ENCODE data around the gene ARID3B. TPM values are rescaled to one million over a fixed set of nuclear protein-coding genes. Genes with fewer than 3 reads are reported as not detected.
A peak's percentile ranks its signal among the peaks of the same experiment; 100 is the strongest.

ARID3B gene
- total RNA-seq, 2 experiments from 2014 or later, result 25.0 to 27.9 TPM

- CTCF ChIA-PET, result no interaction called here
- intact Hi-C loops (cut with DNase I, micrococcal nuclease), result loop anchor here (2.0 to 10.0 kb wide), 7 partner anchors 13 to 1033 kb away; partner anchors contain the start of genes PML (in 2 of the 2), STOML1 (in 2 of the 2), ARID3B (in 1 of the 2) and IMP3 (in 1 of the 2)
Measured at GRCh38 chr15:74611834-74612233, 70.8 kb downstream of the ARID3B start.

DNA sequence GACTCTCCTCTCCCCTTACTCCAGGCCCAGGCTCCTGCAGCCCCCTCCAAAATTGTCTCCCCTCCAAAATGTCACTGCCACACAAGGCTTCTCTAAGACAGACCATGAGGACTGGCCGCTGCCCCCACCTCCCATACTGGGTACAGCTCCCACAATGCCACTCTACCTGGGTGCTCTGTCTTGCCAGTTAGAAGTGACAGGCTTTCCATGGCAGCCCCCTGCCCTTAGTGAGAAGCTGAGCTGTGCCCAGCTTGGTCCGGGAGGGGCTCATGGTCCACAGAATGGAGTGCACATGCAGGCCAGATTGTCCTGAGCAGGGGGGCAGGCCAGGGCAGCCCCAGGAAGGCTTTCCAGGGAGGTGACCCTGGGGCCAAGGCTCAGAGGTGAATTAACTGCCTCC is 71.7 kb downstream of the ARID3B start:
- ChIA-PET CTCF (no interaction called here), POLR2A (interaction anchor here (0.8 to 5.6 kb wide), 6 partner anchors 13 to 168 kb away, joined by 3 to 61 read pairs (median 6); partner anchors contain the start of gene ARID3B)
- Mint-ChIP-seq H3K4me1 (ENCODE audit: low read depth) (peaks cover 15% of the 10 kb centered on the region), H3K9me3 (no peaks in the 10 kb centered on the region), H3K4me3 (peak overlapping the region; percentile 76), H3K27ac (peak overlapping the region; percentile 99), H3K27me3 (no peaks in the 10 kb centered on the region), H3K36me3 (ENCODE audit: low read depth) (peaks cover 21% of the 10 kb centered on the region)
- H3K4me3 ChIP-seq (ENCODE audit: low read length), result no peak overlapping the region
- DNase-seq (no peak), ATAC-seq (ENCODE audit: poor library complexity) (no peak)
- no peaks in the 10 kb centered on the region for H3K9me3 ChIP-seq (ENCODE audit: control insufficient read depth in 1 of 2, insufficient read depth in 1 of 2, low read length in 2 of 2)
- TF ChIP-seq, protein P1, sequence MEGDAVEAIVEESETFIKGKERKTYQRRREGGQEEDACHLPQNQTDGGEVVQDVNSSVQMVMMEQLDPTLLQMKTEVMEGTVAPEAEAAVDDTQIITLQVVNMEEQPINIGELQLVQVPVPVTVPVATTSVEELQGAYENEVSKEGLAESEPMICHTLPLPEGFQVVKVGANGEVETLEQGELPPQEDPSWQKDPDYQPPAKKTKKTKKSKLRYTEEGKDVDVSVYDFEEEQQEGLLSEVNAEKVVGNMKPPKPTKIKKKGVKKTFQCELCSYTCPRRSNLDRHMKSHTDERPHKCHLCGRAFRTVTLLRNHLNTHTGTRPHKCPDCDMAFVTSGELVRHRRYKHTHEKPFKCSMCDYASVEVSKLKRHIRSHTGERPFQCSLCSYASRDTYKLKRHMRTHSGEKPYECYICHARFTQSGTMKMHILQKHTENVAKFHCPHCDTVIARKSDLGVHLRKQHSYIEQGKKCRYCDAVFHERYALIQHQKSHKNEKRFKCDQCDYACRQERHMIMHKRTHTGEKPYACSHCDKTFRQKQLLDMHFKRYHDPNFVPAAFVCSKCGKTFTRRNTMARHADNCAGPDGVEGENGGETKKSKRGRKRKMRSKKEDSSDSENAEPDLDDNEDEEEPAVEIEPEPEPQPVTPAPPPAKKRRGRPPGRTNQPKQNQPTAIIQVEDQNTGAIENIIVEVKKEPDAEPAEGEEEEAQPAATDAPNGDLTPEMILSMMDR (IDR thresholded peaks at IDR 0.05), result no peak
- intact Hi-C loops (cut with DNase I, micrococcal nuclease), result loop anchor here (2.0 to 10.0 kb wide), 7 partner anchors 14 to 1032 kb away; partner anchors contain the start of genes PML (in 2 of the 2), STOML1 (in 2 of the 2), ARID3B (in 1 of the 2) and IMP3 (in 1 of the 2)
- no peak overlapping the region for H3K27ac ChIP-seq (ENCODE audit: low read depth in 1 of 2, low read length in 2 of 2)
- peaks cover 33% of the 10 kb centered on the region for H3K4me1 ChIP-seq (ENCODE audit: insufficient read depth, low read length)
- H3K27me3 ChIP-seq (ENCODE audit: control insufficient read depth in 1 of 2, insufficient read depth in 2 of 2, low read length in 2 of 2), result no peaks in the 10 kb centered on the region
- H3K36me3 ChIP-seq (ENCODE audit: insufficient read depth, low read length), result no peaks in the 10 kb centered on the region

More at GRCh38 chr15:74611834-74612233, 70.8 kb downstream of the ARID3B start:
- H3K4me3 Mint-ChIP-seq, result no peak overlapping the region
- H3K4me1 Mint-ChIP-seq (ENCODE audit: low read depth), result peaks cover 6% of the 10 kb centered on the region
- ATAC-seq (ENCODE audit: poor library complexity), result no peak
- H3K4me1 ChIP-seq (ENCODE audit: insufficient read depth, low read length), result peaks cover 24% of the 10 kb centered on the region
- no peak for DNase-seq
- no peaks in the 10 kb centered on the region for H3K9me3 ChIP-seq (ENCODE audit: control insufficient read depth in 1 of 2, insufficient read depth in 1 of 2, low read length in 2 of 2)
- H3K36me3 ChIP-seq (ENCODE audit: insufficient read depth, low read length), result no peaks in the 10 kb centered on the region
- H3K9me3 Mint-ChIP-seq, result no peaks in the 10 kb centered on the region
- peaks cover 14% of the 10 kb centered on the region for H3K36me3 Mint-ChIP-seq (ENCODE audit: low read depth)
- POLR2A ChIA-PET, result interaction anchor here (0.5 to 1.6 kb wide), 4 partner anchors 13 to 326 kb away, joined by 3 to 9 read pairs (median 4); partner anchors contain the start of gene COX5A
- TF ChIP-seq, protein P1 (IDR thresholded peaks at IDR 0.05), result no peak
- H3K27me3 Mint-ChIP-seq, result no peaks in the 10 kb centered on the region
- no peaks in the 10 kb centered on the region for H3K27me3 ChIP-seq (ENCODE audit: control insufficient read depth in 1 of 2, insufficient read depth in 2 of 2, low read length in 2 of 2)
- H3K27ac Mint-ChIP-seq, result no peak overlapping the region
- H3K27ac ChIP-seq (ENCODE audit: low read depth in 1 of 2, low read length in 2 of 2), result no peak overlapping the region
- no peak overlapping the region for H3K4me3 ChIP-seq (ENCODE audit: low read length)

- Histone ChIP-seq H3K4me1 (ENCODE audit: insufficient read depth, low read length) (peaks cover 39% of the 10 kb centered on the region), H3K27ac (ENCODE audit: low read depth in 1 of 2, low read length in 2 of 2) (peak overlapping the region in 1 of 2 donors; percentile 15), H3K9me3 (ENCODE audit: control insufficient read depth in 1 of 2, insufficient read depth in 1 of 2, low read length in 2 of 2) (no peaks in the 10 kb centered on the region), H3K36me3 (ENCODE audit: insufficient read depth, low read length) (no peaks in the 10 kb centered on the region), H3K27me3 (ENCODE audit: control insufficient read depth in 1 of 2, insufficient read depth in 2 of 2, low read length in 2 of 2) (no peaks in the 10 kb centered on the region), H3K4me3 (ENCODE audit: low read length) (no peak overlapping the region)
- Mint-ChIP-seq H3K4me1 (ENCODE audit: low read depth) (peaks cover 21% of the 10 kb centered on the region), H3K9me3 (no peaks in the 10 kb centered on the region), H3K4me3 (peak overlapping the region; percentile 76), H3K27me3 (no peaks in the 10 kb centered on the region), H3K27ac (peak overlapping the region; percentile 99), H3K36me3 (ENCODE audit: low read depth) (peaks cover 27% of the 10 kb centered on the region)
- no peak for ATAC-seq (ENCODE audit: poor library complexity)
- DNase-seq, result peak in 2 of 14 experiments; percentile 23 to 40
- POLR2A ChIA-PET, result interaction anchor here (0.9 to 5.6 kb wide), 9 partner anchors 9 to 174 kb away, joined by 3 to 61 read pairs (median 9); partner anchors contain the start of genes ARID3B and CSK
- TF ChIP-seq, protein P1 (IDR thresholded peaks at IDR 0.05), result no peak
- intact Hi-C loops (cut with DNase I, micrococcal nuclease), result loop anchor here (2.0 to 10.0 kb wide), 7 partner anchors 15 to 1031 kb away; partner anchors contain the start of genes PML (in 2 of the 2), STOML1 (in 2 of the 2), ARID3B (in 1 of the 2) and IMP3 (in 1 of the 2)
- CTCF ChIA-PET, result interaction anchor here (1.2 kb wide), 1 partner anchor 10 kb away, joined by 3 read pairs; no protein-coding TSS in a partner anchor
Measured at GRCh38 chr15:74613089-74613952, 72.3 kb downstream of the ARID3B start.
